Common myeloid progenitor, CD34-positive (primary cell): ENCODE measurements around the gene BCAS1.
"Not testable (repeated sequence)": the region's sequence is repeated elsewhere in the genome, so short reads cannot be mapped to it uniquely, and the experiment has no call there.

ENCODE experiments used
- CTCF ChIA-PET: fragments of 350-600 bp; sonication (Branson Sonifier 250); formaldehyde crosslinking; loops from one replicate; lab custom pipeline; 2021; ENCODE audit warnings: antibody characterized with exemption; lab: Charles Lee
- POLR2A ChIA-PET: fragments of 350-600 bp; sonication (Branson Sonifier 250); formaldehyde crosslinking; loops from one replicate; lab custom pipeline; 2021; ENCODE audit warnings: antibody characterized with exemption; lab: Charles Lee
- DNase-seq, 3 donors: peaks; one replicate each; pipeline versions ENCODE4 v3.0.0 to v3.0.0-alpha.2; 2013
- H3K27ac ChIP-seq, 2 experiments: 1 replicate in 1 of 2; 2 replicates in 1 of 2; pipeline ENCODE4 v1.7.0; 2013; ENCODE audit warnings: inconsistent platforms in 2 of 2, low read length in 2 of 2, mild to moderate bottlenecking in 2 of 2, low read depth in 1 of 2, moderate library complexity in 1 of 2; ENCODE audit not compliant: severe bottlenecking in 2 of 2, insufficient read depth in 1 of 2, poor library complexity in 1 of 2
- H3K27me3 ChIP-seq, 5 experiments: replicated peaks in 2 of 5; 1 replicate in 3 of 5; 2 replicates in 2 of 5; pipeline versions ENCODE4 v1.6.1 to v1.7.0; 2013; ENCODE audit warnings: low read length in 4 of 5, mild to moderate bottlenecking in 2 of 5, moderate library complexity in 2 of 5, inconsistent platforms in 1 of 5; ENCODE audit not compliant: insufficient read depth in 5 of 5, control insufficient read depth in 4 of 5
- H3K36me3 ChIP-seq, 4 experiments: 1 replicate in 2 of 4; 2 replicates in 2 of 4; pipeline versions ENCODE4 v1.6.1 to v1.7.0; 2013; ENCODE audit warnings: low read length in 3 of 4, control low read depth in 1 of 4, mild to moderate bottlenecking in 1 of 4; ENCODE audit not compliant: control insufficient read depth in 4 of 4, insufficient read depth in 4 of 4
- H3K4me1 ChIP-seq, 4 experiments: 1 replicate in 3 of 4; 2 replicates in 1 of 4; pipeline versions ENCODE4 v1.6.1 to v1.7.1; 2013; ENCODE audit warnings: low read length in 3 of 4, mild to moderate bottlenecking in 3 of 4, control low read depth in 1 of 4, inconsistent platforms in 1 of 4, moderate library complexity in 1 of 4; ENCODE audit not compliant: control insufficient read depth in 4 of 4, insufficient read depth in 4 of 4; ENCODE audit errors: control extremely low read depth in 1 of 4
- H3K4me3 ChIP-seq, 7 experiments: 1 replicate in 4 of 7; 2 replicates in 3 of 7; pipeline versions ENCODE4 v1.5.1 to v1.7.0; 2013; ENCODE audit warnings: mild to moderate bottlenecking in 7 of 7, low read length in 6 of 7, moderate library complexity in 6 of 7, inconsistent platforms in 2 of 7, low read depth in 2 of 7, control low read depth in 1 of 7; ENCODE audit not compliant: insufficient read depth in 4 of 7, control insufficient read depth in 1 of 7; ENCODE audit errors: extremely low read depth in 1 of 7
- H3K9me3 ChIP-seq, 5 experiments: 1 replicate in 4 of 5; 2 replicates in 1 of 5; pipeline versions ENCODE4 v1.6.1 to v1.7.1; 2013; ENCODE audit warnings: low read length in 4 of 5, mild to moderate bottlenecking in 2 of 5, inconsistent platforms in 1 of 5, low read depth in 1 of 5, moderate library complexity in 1 of 5; ENCODE audit not compliant: control insufficient read depth in 4 of 5, insufficient read depth in 2 of 5; ENCODE audit errors: control extremely low read depth in 1 of 5
- WGBS: methylation state at CpG from one replicate; pipeline ENCODE4 v1.1.5; 2013; ENCODE audit not compliant: insufficient coverage; 5-methylcytosine and 5-hydroxymethylcytosine counted together

Gene BCAS1

GRCh38 chr20:54014293-54014926 lies 56.0 kb downstream of the BCAS1 start:
- WGBS: 100% methylated on average over 1 of the region's 7 CpGs
- H3K36me3 ChIP-seq: no peaks in the 10 kb centered on the region
- CTCF ChIA-PET: no interaction called here

GRCh38 chr20:54013471-54013870 lies 56.9 kb downstream of the BCAS1 start:
- Histone ChIP-seq H3K27ac (no peak overlapping the region), H3K4me3 (no peak overlapping the region), H3K9me3 (no peaks in the 10 kb centered on the region), H3K36me3 (no peaks in the 10 kb centered on the region), H3K4me1 (peaks cover 0 to 8% (median 2%) of the 10 kb centered on the region in 4 experiments), H3K27me3 (no peaks in the 10 kb centered on the region)
- ChIA-PET CTCF (no interaction called here), POLR2A (interaction anchor here (0.7 kb wide), 1 partner anchor 14 kb away, joined by 3 read pairs; no protein-coding TSS in a partner anchor)
- DNase-seq: no peak
- 100% methylated on average over 2 of the region's 4 CpGs for WGBS

More at GRCh38 chr20:54014293-54014926, 56.0 kb downstream of the BCAS1 start:
- H3K9me3 ChIP-seq: no peaks in the 10 kb centered on the region
- no peak overlapping the region for H3K4me3 ChIP-seq
- POLR2A ChIA-PET: interaction anchor here (0.7 kb wide), 1 partner anchor 13 kb away, joined by 3 read pairs; no protein-coding TSS in a partner anchor
- no peaks in the 10 kb centered on the region for H3K27me3 ChIP-seq
- no peak overlapping the region for H3K27ac ChIP-seq
- peaks cover 0 to 8% (median 2%) of the 10 kb centered on the region in 4 experiments for H3K4me1 ChIP-seq
- DNase-seq: no peak

- Histone ChIP-seq H3K4me1 (no peaks in the 10 kb centered on the region), H3K27me3 (no peaks in the 10 kb centered on the region), H3K27ac (no peak overlapping the region), H3K9me3 (no peaks in the 10 kb centered on the region), H3K36me3 (no peaks in the 10 kb centered on the region), H3K4me3 (no peak overlapping the region)
- no peak for DNase-seq
- ChIA-PET CTCF (no interaction called here), POLR2A (no interaction called here)
- 100% methylated on average over 2 of the region's 4 CpGs for WGBS
Measured at GRCh38 chr20:54011346-54011745, 59.0 kb downstream of the BCAS1 start.

- H3K27ac ChIP-seq, H3K4me1 ChIP-seq, DNase-seq, H3K27me3 ChIP-seq, H3K4me3 ChIP-seq, H3K9me3 ChIP-seq, POLR2A ChIA-PET, H3K36me3 ChIP-seq: not testable (repeated sequence)
- CTCF ChIA-PET: interaction anchor here (1.2 kb wide), 1 partner anchor 53 kb away, joined by 3 read pairs; no protein-coding TSS in a partner anchor
- WGBS: 100% methylated on average over 4 of the region's 7 CpGs
Measured at GRCh38 chr20:54006216-54006615, 64.2 kb downstream of the BCAS1 start.

GRCh38 chr20:54005524-54005923 lies 64.9 kb downstream of the BCAS1 start:
- ChIA-PET CTCF (interaction anchor here (1.2 kb wide), 1 partner anchor 52 kb away, joined by 3 read pairs; no protein-coding TSS in a partner anchor), POLR2A (no interaction called here)
- Histone ChIP-seq H3K27ac (no peak overlapping the region), H3K27me3 (no peaks in the 10 kb centered on the region), H3K4me3 (no peak overlapping the region), H3K36me3 (no peaks in the 10 kb centered on the region), H3K4me1 (no peaks in the 10 kb centered on the region), H3K9me3 (peaks cover 0 to 10% (median 4%) of the 10 kb centered on the region in 5 experiments)
- WGBS: 97% methylated on average over 3 of the region's 4 CpGs
- DNase-seq: no peak

- peaks cover 0 to 14% (median 4%) of the 10 kb centered on the region in 5 experiments for H3K9me3 ChIP-seq
- H3K4me3 ChIP-seq: no peak overlapping the region
- CTCF ChIA-PET: no interaction called here
- no peaks in the 10 kb centered on the region for H3K27me3 ChIP-seq
- no peaks in the 10 kb centered on the region for H3K4me1 ChIP-seq
- no peaks in the 10 kb centered on the region for H3K36me3 ChIP-seq
- POLR2A ChIA-PET: no interaction called here
- no peak for DNase-seq
- no peak overlapping the region for H3K27ac ChIP-seq
Measured at GRCh38 chr20:54004445-54004844, 65.9 kb downstream of the BCAS1 start.

- CTCF ChIA-PET: interaction anchor here (1.7 kb wide), 1 partner anchor 11 kb away, joined by 5 read pairs; no protein-coding TSS in a partner anchor
- Histone ChIP-seq H3K27me3 (no peaks in the 10 kb centered on the region), H3K4me3 (no peak overlapping the region), H3K36me3 (no peaks in the 10 kb centered on the region), H3K9me3 (peaks cover 0 to 14% (median 4%) of the 10 kb centered on the region in 5 experiments), H3K4me1 (no peaks in the 10 kb centered on the region), H3K27ac (no peak overlapping the region)
- POLR2A ChIA-PET: no interaction called here
- no peak for DNase-seq
- WGBS: 33% methylated on average over 1 of the region's 3 CpGs
Measured at GRCh38 chr20:54002741-54003140, 67.7 kb downstream of the BCAS1 start.
